ENCODE results near the gene AKAP6. TPM values are rescaled to one million over a fixed set of nuclear protein-coding genes. Genes with fewer than 3 reads are reported as not detected.

The AKAP6 gene
- total RNA-seq, 4 donors from 2014 or later, result 2.0 to 11.0 (median 4.2) TPM

- Histone ChIP-seq H3K4me1 (peaks cover 2% of the 10 kb centered on the region), H3K27me3 (no peaks in the 10 kb centered on the region), H3K36me3 (no peaks in the 10 kb centered on the region), H3K27ac (no peak overlapping the region), H3K9me3 (no peaks in the 10 kb centered on the region), H3K4me3 (no peak overlapping the region)
- no peak for TF ChIP-seq EP300 (IDR thresholded peaks at IDR 0.05)
- no peak for TF ChIP-seq CTCF (IDR thresholded peaks at IDR 0.05)
- no peak for TF ChIP-seq POLR2A (IDR thresholded peaks at IDR 0.05)
- no peak for TF ChIP-seq POLR2AphosphoS5 (IDR thresholded peaks at IDR 0.05)
- 78% methylated on average over 2 of the region's 2 CpGs for WGBS
- DNase-seq (ENCODE audit: low spot score in 2 of 2), result no peak
Observed at GRCh38 chr14:32697114-32697513, 368.0 kb downstream of the AKAP6 start.

GRCh38 chr14:32697704-32698103, 368.6 kb downstream of the AKAP6 start:
- no peak for DNase-seq (ENCODE audit: low spot score in 2 of 2)
- H3K4me1 ChIP-seq, result peaks cover 6% of the 10 kb centered on the region
- 71% methylated on average over 1 of the region's 1 CpG for WGBS
- no peaks in the 10 kb centered on the region for H3K36me3 ChIP-seq
- no peaks in the 10 kb centered on the region for H3K9me3 ChIP-seq
- H3K27me3 ChIP-seq, result no peaks in the 10 kb centered on the region
- no peak overlapping the region for H3K4me3 ChIP-seq
- no peak for TF ChIP-seq POLR2A (IDR thresholded peaks at IDR 0.05)
- TF ChIP-seq POLR2AphosphoS5 (IDR thresholded peaks at IDR 0.05), result no peak
- no peak for TF ChIP-seq EP300 (IDR thresholded peaks at IDR 0.05)
- TF ChIP-seq CTCF (IDR thresholded peaks at IDR 0.05), result no peak
- no peak overlapping the region for H3K27ac ChIP-seq

GRCh38 chr14:32698831-32699230, 369.7 kb downstream of the AKAP6 start:
- WGBS, result 91% methylated on average over 2 of the region's 2 CpGs
- no peaks in the 10 kb centered on the region for H3K36me3 ChIP-seq
- H3K4me3 ChIP-seq, result no peak overlapping the region
- H3K27me3 ChIP-seq, result no peaks in the 10 kb centered on the region
- TF ChIP-seq POLR2A (IDR thresholded peaks at IDR 0.05) (no peak), POLR2AphosphoS5 (IDR thresholded peaks at IDR 0.05) (no peak), EP300 (IDR thresholded peaks at IDR 0.05) (no peak), CTCF (IDR thresholded peaks at IDR 0.05) (no peak)
- peaks cover 17% of the 10 kb centered on the region for H3K4me1 ChIP-seq
- no peak for DNase-seq (ENCODE audit: low spot score in 2 of 2)
- H3K27ac ChIP-seq, result no peak overlapping the region
- no peaks in the 10 kb centered on the region for H3K9me3 ChIP-seq

- no peak for TF ChIP-seq POLR2AphosphoS5 (IDR thresholded peaks at IDR 0.05)
- no peak for TF ChIP-seq POLR2A (IDR thresholded peaks at IDR 0.05)
- no peak for TF ChIP-seq CTCF (IDR thresholded peaks at IDR 0.05)
- no peak for TF ChIP-seq EP300 (IDR thresholded peaks at IDR 0.05)
- no peaks in the 10 kb centered on the region for H3K36me3 ChIP-seq
- no peak overlapping the region for H3K27ac ChIP-seq
- WGBS, result 97% methylated on average over 2 of the region's 2 CpGs
- no peak for DNase-seq (ENCODE audit: low spot score in 2 of 2)
- H3K4me3 ChIP-seq, result no peak overlapping the region
- no peaks in the 10 kb centered on the region for H3K27me3 ChIP-seq
- H3K9me3 ChIP-seq, result no peaks in the 10 kb centered on the region
- H3K4me1 ChIP-seq, result peaks cover 20% of the 10 kb centered on the region
Observed at GRCh38 chr14:32701475-32701874, 372.4 kb downstream of the AKAP6 start.

- H3K27ac ChIP-seq, result peak overlapping the region; percentile 78
- no peaks in the 10 kb centered on the region for H3K36me3 ChIP-seq
- H3K4me1 ChIP-seq, result peaks cover 20% of the 10 kb centered on the region
- no peak for DNase-seq (ENCODE audit: low spot score in 2 of 2)
- no peaks in the 10 kb centered on the region for H3K9me3 ChIP-seq
- no peaks in the 10 kb centered on the region for H3K27me3 ChIP-seq
- TF ChIP-seq EP300 (IDR thresholded peaks at IDR 0.05) (no peak), POLR2A (IDR thresholded peaks at IDR 0.05) (no peak), POLR2AphosphoS5 (IDR thresholded peaks at IDR 0.05) (no peak), CTCF (IDR thresholded peaks at IDR 0.05) (no peak)
- no peak overlapping the region for H3K4me3 ChIP-seq
Observed at GRCh38 chr14:32702088-32702487, 373.0 kb downstream of the AKAP6 start.
